ENCODE data around the gene MPDU1.

The MPDU1 gene

DNA sequence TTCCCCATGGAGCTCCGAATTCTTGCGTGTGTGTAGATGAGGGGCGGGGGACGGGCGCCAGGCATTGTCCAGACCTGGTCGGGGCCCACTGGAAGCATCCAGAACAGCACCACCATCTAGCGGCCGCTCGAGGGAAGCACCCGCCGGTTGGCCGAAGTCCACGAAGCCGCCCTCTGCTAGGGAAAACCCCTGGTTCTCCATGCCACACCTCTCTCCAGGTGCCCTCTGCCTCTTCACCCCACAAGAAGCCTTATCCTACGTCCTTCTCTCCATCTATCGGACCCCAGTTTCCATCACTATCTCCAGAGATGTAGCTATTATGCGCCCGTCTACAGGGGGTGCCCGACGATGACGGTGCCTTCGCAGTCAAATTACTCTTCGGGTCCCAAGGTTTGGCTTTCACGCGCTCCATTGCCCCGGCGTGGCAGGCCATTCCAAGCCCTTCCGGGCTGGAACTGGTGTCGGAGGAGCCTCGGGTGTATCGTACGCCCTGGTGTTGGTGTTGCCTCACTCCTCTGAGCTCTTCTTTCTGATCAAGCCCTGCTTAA, 22.6 kb upstream of the MPDU1 start:
- DNase-seq = peak; percentile 83

DNA sequence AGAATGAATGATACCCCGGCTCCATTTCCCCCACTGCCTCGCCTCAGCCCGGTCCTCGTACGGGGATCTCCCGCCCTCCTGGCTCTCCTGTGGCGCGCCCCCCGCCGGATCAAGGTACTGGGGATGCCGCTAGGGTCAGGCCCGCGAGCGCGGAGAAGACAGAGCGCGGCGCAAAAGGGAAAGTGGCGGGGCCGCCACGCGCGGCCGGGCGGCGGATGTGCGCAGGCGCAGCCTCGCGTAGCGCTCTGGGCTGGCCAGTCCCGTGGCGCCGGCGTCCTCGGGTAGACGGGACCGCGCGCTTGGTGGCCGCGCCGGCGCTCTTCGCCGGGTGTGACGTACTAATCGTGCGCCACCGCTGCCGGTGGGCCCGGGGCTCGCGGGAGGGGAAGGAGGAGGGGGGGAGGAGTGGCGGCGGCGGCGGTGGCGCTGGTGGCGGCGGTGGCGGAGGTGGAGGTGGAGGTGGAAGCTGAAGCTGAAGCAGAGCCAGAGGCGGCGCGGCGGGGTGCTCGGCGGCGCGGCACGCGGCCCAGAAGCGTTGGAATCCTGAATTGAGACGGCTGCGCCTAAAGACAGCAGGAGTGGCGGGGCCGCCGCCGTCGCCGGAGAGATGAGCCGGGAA, 22.0 kb upstream of the MPDU1 start, which contains the start of gene SENP3:
SENP3 (plus strand) TSS at position 331 of the 619 bp plus-strand sequence. CDS start 1,158 bp downstream, outside the sequence.
- peak; percentile 88 for DNase-seq

DNA sequence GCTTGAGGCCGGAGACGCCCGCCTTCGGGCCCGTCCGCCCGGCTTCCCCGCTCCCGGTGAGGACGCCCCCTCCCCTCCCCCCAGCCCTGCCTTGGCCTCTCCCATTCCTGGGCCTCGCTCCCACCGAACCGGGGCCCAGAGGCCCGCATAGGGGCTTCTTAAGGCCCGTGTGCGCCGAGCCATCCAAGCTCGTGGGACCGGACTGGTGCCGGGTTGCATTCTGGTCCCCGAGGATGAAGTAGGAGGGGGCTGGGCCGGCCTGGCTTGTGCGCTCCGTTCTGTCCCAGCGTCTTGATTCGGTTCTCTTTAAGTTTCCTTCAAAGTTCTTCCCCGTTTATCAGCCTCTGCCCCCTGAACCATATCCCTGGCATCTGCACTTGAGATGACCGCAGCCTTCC, 21.4 kb upstream of the MPDU1 start:
- no peak for DNase-seq

DNA sequence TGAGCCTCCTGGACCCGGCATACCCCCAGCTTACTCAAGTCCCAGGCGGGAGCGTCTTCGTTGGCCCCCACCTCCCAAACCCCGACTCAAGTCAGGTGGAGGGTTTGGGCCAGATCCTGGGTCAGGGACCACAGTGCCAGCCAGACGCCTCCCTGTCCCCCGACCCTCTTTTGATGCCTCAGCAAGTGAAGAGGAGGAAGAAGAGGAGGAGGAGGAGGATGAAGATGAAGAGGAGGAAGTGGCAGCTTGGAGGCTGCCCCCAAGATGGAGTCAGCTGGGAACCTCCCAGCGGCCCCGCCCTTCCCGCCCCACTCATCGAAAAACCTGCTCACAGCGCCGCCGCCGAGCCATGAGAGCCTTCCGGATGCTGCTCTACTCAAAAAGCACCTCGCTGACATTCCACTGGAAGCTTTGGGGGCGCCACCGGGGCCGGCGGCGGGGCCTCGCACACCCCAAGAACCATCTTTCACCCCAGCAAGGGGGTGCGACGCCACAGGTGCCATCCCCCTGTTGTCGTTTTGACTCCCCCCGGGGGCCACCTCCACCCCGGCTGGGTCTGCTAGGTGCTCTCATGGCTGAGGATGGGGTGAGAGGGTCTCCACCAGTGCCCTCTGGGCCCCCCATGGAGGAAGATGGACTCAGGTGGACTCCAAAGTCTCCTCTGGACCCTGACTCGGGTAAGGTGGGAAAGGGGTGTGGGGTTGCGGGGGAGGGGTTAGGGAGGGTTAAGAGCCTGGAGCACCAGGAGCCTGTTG, 20.4 kb upstream of the MPDU1 start:
- DNase-seq = no peak

DNA sequence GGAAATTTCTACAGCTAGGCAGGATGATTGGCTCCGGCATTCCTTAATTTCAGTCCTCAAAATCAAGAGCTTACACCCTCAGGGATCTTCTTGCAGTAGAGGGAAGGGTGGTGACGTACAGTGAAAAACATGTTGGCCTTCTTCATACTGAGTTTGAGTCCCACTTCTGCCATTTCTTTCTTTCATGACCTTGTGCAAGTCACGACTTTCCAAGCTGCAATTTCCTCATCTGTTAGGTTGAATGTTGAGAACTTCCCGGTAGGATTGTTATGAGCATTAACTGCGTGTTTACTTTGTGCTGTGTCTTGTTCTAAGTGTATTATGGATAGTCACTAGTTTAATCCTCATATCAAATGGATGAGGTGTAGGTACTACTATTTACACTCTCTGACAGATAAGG, 14.1 kb upstream of the MPDU1 start:
- no peak for DNase-seq

DNA sequence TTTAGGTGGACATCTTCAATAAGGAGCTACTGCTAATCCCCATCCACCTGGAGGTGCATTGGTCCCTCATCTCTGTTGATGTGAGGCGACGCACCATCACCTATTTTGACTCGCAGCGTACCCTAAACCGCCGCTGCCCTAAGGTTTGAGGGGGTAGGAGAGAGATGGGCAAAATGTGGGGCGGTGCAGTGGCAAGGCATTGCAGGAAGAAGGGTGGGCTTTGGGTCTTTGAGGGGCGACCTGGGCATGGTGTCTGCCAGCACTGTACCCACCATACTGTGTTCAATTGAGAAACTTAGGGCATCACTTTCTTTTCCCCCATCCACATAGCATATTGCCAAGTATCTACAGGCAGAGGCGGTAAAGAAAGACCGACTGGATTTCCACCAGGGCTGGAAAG, 13.3 kb upstream of the MPDU1 start:
- no peak for DNase-seq

DNA sequence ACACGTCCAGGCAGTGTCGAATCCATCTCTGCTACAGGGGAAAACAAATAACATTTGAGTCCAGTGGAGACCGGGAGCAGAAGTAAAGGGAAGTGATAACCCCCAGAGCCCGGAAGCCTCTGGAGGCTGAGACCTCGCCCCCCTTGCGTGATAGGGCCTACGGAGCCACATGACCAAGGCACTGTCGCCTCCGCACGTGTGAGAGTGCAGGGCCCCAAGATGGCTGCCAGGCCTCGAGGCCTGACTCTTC, 11.4 kb upstream of the MPDU1 start:
- DNase-seq = no peak

DNA sequence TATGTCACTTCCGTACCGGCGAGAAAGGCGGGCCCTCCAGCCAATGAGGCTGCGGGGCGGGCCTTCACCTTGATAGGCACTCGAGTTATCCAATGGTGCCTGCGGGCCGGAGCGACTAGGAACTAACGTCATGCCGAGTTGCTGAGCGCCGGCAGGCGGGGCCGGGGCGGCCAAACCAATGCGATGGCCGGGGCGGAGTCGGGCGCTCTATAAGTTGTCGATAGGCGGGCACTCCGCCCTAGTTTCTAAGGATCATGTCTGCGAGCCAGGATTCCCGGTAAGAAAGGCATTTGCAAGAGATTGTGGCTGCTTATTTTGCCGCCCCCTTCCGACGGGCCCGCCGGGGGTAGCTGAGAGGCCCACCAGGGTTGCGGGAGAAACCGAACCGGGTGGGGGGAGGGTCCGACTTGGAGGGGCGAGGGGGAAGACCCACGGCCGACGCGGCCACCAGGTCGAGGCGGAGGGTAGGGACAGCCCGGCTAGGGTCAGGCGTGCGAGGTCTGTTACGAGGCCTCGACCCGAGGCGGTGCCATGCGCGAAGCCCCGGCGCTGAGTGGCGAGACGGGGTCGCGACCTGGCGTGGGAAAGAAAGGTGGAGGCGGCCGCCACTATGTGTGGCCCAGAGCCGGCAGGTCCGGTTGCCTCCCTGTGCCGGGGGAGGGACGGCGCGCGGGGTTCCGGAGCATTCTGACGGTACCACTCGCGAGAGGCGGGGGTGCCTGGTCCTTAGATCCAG, 10.9 kb upstream of the MPDU1 start:
- DNase-seq = peak; percentile 100

DNA sequence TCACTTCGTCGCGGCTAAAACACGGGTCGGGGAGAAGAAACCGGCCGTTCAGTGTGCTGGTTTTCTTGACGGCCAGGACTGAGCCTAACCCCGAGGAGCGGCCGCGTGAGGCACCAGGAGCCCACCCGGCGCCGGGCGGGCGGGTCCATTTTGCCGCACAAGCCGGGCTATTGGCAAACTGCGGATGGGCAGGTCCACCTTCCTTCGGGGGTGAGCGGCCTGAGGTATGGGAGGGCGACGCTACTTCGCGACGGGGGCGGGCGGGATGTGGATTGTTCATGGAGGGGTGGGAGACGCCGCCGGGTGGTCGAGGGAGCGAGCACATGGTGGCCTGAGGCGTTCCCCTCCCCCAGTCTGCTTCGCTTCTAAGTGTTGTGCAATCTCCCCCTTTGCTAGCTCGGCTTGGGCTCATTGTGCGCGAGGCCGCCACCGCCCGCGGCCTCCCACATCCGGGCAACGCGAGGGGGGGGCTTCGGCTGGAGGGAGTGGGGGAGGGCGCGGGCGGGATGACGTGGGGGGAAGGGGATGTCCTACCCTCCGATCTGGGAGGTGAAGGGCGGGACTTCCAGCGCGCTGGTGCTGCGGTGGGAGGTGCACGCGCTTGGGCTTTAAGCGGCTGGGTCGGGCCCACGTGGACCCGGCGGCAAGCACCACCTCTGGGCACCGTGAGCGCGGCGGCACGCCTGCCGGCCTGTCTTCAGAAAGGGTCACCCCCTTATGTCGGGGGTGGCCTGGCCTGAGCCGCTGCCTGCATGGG, 10.2 kb upstream of the MPDU1 start:
- DNase-seq = peak; percentile 91

DNA sequence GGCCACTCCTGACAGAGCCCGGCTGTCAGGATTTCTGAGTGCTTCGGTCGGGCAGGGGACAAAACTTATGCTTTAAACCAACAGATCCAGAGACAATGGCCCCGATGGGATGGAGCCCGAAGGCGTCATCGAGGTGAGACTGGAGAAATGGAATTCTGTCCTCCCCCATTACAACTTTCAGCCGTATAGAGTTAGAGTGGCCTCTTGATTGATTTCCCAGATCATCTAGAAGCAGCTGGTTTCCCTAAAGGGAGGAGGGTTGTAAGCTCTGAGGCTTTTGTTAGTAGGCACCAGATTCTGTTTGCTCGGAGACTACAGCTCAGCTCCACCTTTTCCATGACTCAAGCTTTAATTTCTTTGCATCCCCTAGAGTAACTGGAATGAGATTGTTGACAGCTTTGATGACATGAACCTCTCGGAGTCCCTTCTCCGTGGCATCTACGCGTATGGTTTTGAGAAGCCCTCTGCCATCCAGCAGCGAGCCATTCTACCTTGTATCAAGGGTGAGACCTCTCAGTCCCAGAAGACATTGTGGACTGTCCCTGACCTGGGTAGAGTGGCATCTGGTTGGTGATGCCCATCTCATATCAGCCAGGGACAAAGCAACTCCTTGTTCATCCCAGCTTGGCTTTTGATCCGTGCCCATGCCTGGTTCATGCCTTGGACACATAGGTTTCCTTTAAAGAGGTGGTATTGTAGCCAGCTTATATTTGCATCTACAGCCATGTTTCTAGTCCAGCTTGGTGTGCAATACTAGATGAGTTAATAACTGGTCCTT, 9.3 kb upstream of the MPDU1 start:
- DNase-seq = no peak

DNA sequence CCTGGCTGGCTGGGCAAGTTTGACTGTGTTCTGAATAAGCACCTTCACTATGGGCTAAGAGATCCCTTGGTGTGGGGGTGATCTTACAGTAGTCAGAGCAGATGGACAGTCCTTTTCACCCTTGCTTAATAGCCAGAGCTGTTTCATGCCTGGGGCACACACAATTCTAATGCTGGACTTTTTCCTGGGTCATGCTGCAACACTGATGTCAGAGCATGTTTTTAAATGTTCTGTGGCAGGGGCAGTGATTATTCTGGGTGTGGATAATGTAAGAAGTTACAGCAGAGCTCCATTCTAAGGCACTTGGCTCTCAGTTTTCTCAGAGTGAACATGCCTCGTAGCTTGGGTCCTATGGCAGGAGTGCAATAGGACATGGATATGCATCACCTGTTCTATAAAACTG, 8.2 kb upstream of the MPDU1 start:
- DNase-seq = no peak

DNA sequence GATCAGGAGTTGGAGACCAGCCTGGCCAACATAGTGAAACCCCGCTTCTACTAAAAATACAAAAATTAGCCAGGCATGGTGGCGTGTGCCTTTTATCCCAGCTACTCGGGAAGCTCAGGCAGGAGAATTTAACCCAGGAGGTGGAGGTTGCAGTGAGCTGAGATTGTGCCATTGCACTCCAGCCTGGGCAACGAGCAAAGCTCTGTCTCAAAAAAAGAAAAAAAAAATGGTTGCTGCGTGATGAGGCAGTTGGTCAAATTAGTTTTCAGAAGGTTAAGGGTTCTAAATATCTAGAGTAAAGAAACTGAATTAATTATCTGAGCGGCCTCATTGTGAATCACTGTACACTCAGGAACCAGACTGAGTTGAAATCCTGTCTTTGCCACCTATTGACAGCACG, 7.7 kb upstream of the MPDU1 start:
- no peak for DNase-seq

DNA sequence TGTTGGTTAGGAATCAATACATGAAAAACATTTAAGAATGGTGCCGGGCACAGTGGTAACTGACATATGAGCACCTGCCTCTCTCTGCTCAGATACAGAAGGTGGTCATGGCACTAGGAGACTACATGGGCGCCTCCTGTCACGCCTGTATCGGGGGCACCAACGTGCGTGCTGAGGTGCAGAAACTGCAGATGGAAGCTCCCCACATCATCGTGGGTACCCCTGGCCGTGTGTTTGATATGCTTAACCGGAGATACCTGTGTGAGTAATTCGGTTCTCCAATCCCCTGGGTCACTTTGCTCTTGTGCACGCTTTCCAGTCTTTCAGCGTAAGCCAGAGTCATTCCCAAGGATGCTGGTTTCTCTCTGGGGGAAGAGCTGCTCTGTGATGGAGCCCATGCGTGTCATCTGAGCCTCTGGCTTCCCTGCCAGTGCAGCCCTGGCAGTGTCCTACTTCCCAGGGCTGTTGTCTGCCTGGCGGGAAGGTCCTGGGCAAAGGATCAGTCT, 7.2 kb upstream of the MPDU1 start:
- DNase-seq = no peak

DNA sequence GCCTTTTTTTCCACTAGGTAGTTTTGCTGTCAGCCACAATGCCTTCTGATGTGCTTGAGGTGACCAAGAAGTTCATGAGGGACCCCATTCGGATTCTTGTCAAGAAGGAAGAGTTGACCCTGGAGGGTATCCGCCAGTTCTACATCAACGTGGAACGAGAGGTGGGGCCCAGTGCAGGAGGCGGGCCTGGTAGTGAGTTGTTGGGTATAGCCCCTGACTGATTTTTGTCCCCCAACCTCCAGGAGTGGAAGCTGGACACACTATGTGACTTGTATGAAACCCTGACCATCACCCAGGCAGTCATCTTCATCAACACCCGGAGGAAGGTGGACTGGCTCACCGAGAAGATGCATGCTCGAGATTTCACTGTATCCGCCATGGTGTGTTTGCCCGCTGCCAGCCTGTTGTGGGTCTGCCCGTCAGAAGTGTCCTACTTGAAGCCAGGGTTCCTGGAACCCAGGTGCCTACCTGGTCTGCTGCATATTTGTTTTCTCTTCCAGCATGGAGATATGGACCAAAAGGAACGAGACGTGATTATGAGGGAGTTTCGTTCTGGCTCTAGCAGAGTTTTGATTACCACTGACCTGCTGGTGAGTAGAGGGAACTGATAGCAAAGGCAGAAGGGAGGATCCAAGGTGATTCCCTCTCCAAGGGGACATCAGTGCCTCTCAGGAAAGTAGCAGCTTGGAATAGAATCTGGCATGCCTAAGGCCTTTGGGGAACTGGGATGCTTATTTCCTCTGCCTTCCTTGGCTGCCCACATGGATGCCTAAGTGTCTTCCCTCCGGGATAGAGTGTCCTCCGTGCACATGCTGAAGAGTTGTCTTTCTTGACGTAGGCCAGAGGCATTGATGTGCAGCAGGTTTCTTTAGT, 6.1 kb upstream of the MPDU1 start:
- DNase-seq = no peak

DNA sequence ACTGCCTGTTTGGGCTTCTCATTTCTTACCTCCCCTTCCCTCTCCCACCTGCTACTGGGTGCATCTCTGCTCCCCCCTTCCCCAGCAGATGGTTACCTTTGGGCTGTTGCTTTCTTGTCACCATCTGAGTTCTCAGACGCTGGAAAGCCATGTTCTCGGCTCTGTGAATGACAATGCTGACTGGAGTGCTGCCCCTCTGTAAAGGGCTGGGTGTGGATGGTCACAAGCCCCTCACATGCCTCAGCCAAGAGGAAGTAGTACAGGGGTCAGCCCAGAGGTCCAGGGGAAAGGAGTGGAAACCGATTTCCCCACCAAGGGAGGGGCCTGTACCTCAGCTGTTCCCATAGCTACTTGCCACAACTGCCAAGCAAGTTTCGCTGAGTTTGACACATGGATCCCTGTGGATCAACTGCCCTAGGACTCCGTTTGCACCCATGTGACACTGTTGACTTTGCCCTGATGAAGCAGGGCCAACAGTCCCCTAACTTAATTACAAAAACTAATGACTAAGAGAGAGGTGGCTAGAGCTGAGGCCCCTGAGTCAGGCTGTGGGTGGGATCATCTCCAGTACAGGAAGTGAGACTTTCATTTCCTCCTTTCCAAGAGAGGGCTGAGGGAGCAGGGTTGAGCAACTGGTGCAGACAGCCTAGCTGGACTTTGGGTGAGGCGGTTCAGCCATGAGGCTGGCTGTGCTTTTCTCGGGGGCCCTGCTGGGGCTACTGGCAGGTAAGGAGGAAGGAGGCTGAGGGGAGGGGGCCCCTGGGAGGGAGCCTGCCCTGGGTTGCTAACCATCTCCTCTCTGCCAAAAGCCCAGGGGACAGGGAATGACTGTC, 4.4 kb upstream of the MPDU1 start, which contains the start of gene CD68:
CD68 (plus strand) TSS at position 638 of the 833 bp plus-strand sequence; CDS start at position 678, 40 bp downstream.
- DNase-seq = peak; percentile 96

DNA sequence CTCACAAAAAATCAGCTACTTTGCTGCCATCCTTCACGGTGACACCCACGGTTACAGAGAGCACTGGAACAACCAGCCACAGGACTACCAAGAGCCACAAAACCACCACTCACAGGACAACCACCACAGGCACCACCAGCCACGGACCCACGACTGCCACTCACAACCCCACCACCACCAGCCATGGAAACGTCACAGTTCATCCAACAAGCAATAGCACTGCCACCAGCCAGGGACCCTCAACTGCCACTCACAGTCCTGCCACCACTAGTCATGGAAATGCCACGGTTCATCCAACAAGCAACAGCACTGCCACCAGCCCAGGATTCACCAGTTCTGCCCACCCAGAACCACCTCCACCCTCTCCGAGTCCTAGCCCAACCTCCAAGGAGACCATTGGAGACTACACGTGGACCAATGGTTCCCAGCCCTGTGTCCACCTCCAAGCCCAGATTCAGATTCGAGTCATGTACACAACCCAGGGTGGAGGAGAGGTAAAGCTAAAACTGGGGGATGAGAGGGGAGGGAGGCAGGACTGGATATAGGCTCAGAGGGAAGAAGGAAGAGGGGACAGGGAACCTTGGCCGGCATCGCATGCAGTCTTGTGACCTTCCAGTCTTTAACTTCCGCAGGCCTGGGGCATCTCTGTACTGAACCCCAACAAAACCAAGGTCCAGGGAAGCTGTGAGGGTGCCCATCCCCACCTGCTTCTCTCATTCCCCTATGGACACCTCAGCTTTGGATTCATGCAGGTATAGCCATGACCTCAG, 3.6 kb upstream of the MPDU1 start:
- no peak for DNase-seq

DNA sequence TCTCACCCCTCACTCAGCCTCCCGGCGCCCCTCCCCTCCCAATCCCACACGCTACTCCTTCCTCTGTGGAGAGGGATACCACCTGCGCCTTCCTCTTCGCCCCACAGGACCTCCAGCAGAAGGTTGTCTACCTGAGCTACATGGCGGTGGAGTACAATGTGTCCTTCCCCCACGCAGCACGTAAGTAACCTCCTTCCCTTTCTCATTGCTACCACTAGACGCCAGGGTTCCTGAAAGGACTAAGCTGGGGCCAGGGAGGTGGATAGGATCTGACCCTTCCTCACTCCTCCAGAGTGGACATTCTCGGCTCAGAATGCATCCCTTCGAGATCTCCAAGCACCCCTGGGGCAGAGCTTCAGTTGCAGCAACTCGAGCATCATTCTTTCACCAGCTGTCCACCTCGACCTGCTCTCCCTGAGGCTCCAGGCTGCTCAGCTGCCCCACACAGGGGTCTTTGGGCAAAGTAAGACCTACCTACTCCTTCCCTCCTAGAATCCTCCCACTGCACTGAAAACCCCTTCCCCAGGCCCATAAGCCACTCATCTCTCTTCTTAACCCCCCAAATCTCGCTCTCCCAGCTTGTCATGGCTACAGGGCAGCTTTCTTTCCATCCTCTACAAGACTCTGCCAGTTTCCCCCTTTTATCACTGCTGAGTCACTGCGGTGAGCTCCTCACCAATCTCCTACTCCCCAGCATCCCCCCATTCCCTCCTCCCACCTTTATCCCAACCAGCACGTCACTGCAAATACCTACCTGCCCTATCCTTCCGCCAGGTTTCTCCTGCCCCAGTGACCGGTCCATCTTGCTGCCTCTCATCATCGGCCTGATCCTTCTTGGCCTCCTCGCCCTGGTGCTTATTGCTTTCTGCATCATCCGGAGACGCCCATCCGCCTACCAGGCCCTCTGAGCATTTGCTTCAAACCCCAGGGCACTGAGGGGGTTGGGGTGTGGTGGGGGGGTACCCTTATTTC, 2.8 kb upstream of the MPDU1 start:
- DNase-seq = no peak

Measured in EL (cell line).